ENCODE measurements around the gene ALX4. TPM values are rescaled to one million over a fixed set of nuclear protein-coding genes. Genes with fewer than 3 reads are reported as not detected.

Gene ALX4
- total RNA-seq, 1 donor from 2014 or later = not detected

GRCh38 chr11:44319170-44319551, 9.2 kb upstream of the ALX4 start:
- Mint-ChIP-seq H3K4me3 (no peak overlapping the region), H3K27ac (no peak overlapping the region), H3K27me3 (ENCODE audit: insufficient read depth) (peaks cover 87% of the 10 kb centered on the region), H3K36me3 (ENCODE audit: low read depth) (no peaks in the 10 kb centered on the region), H3K9me3 (no peaks in the 10 kb centered on the region), H3K4me1 (ENCODE audit: low read depth) (no peaks in the 10 kb centered on the region)
- intact Hi-C loops (cut with micrococcal nuclease) = no loop called here
- no peak for DNase-seq (ENCODE audit: low spot score)

GRCh38 chr11:44318369-44318768, 8.4 kb upstream of the ALX4 start:
- DNase-seq (ENCODE audit: low spot score) = no peak
- Mint-ChIP-seq H3K27ac (no peak overlapping the region), H3K4me3 (no peak overlapping the region), H3K36me3 (ENCODE audit: low read depth) (peaks cover 3% of the 10 kb centered on the region), H3K9me3 (no peaks in the 10 kb centered on the region), H3K27me3 (ENCODE audit: insufficient read depth) (peaks cover 88% of the 10 kb centered on the region), H3K4me1 (ENCODE audit: low read depth) (no peaks in the 10 kb centered on the region)
- intact Hi-C loops (cut with micrococcal nuclease) = loop anchor here (1.0 kb wide), 1 partner anchor 14 kb away; no protein-coding TSS in a partner anchor

- H3K4me3 Mint-ChIP-seq = no peak overlapping the region
- H3K27ac Mint-ChIP-seq = no peak overlapping the region
- no peak for DNase-seq (ENCODE audit: low spot score)
Observed at GRCh38 chr11:44316659-44317240, 6.8 kb upstream of the ALX4 start.

GRCh38 chr11:44315947-44316658, 6.2 kb upstream of the ALX4 start:
- no peak overlapping the region for H3K27ac Mint-ChIP-seq
- peaks cover 5% of the 10 kb centered on the region for H3K4me1 Mint-ChIP-seq (ENCODE audit: low read depth)
- H3K4me3 Mint-ChIP-seq = peak overlapping the region; percentile 34
- H3K9me3 Mint-ChIP-seq = no peaks in the 10 kb centered on the region
- intact Hi-C loops (cut with micrococcal nuclease) = no loop called here
- peaks cover 3% of the 10 kb centered on the region for H3K36me3 Mint-ChIP-seq (ENCODE audit: low read depth)
- no peak for DNase-seq (ENCODE audit: low spot score)
- peaks cover 88% of the 10 kb centered on the region for H3K27me3 Mint-ChIP-seq (ENCODE audit: insufficient read depth)

More at GRCh38 chr11:44316659-44317240, 6.8 kb upstream of the ALX4 start:
- H3K27me3 Mint-ChIP-seq (ENCODE audit: insufficient read depth) = peaks cover 88% of the 10 kb centered on the region
- H3K36me3 Mint-ChIP-seq (ENCODE audit: low read depth) = peaks cover 3% of the 10 kb centered on the region
- intact Hi-C loops (cut with micrococcal nuclease) = no loop called here
- peaks cover 5% of the 10 kb centered on the region for H3K4me1 Mint-ChIP-seq (ENCODE audit: low read depth)
- no peaks in the 10 kb centered on the region for H3K9me3 Mint-ChIP-seq

GRCh38 chr11:44314733-44315132, 4.8 kb upstream of the ALX4 start:
- no peak for DNase-seq (ENCODE audit: low spot score)
- intact Hi-C loops (cut with micrococcal nuclease) = no loop called here
- no peaks in the 10 kb centered on the region for H3K9me3 Mint-ChIP-seq
- no peak overlapping the region for H3K27ac Mint-ChIP-seq
- H3K4me3 Mint-ChIP-seq = no peak overlapping the region
- H3K4me1 Mint-ChIP-seq (ENCODE audit: low read depth) = peaks cover 10% of the 10 kb centered on the region
- H3K27me3 Mint-ChIP-seq (ENCODE audit: insufficient read depth) = peaks cover 90% of the 10 kb centered on the region
- H3K36me3 Mint-ChIP-seq (ENCODE audit: low read depth) = peaks cover 5% of the 10 kb centered on the region

- no peak overlapping the region for H3K4me3 Mint-ChIP-seq
- H3K36me3 Mint-ChIP-seq (ENCODE audit: low read depth) = peaks cover 5% of the 10 kb centered on the region
- H3K4me1 Mint-ChIP-seq (ENCODE audit: low read depth) = peaks cover 10% of the 10 kb centered on the region
- no peaks in the 10 kb centered on the region for H3K9me3 Mint-ChIP-seq
- H3K27me3 Mint-ChIP-seq (ENCODE audit: insufficient read depth) = peaks cover 87% of the 10 kb centered on the region
- no peak overlapping the region for H3K27ac Mint-ChIP-seq
- intact Hi-C loops (cut with micrococcal nuclease) = loop anchor here (2.0 kb wide), 1 partner anchor 735 kb away; no protein-coding TSS in a partner anchor
- DNase-seq (ENCODE audit: low spot score) = no peak
Observed at GRCh38 chr11:44313761-44314489, 4.0 kb upstream of the ALX4 start.

- no peak for DNase-seq (ENCODE audit: low spot score)
- intact Hi-C loops (cut with micrococcal nuclease) = loop anchor here (2.0 kb wide), 1 partner anchor 734 kb away; no protein-coding TSS in a partner anchor
- H3K27me3 Mint-ChIP-seq (ENCODE audit: insufficient read depth) = peaks cover 86% of the 10 kb centered on the region
- H3K27ac Mint-ChIP-seq = no peak overlapping the region
- no peak overlapping the region for H3K4me3 Mint-ChIP-seq
- peaks cover 5% of the 10 kb centered on the region for H3K36me3 Mint-ChIP-seq (ENCODE audit: low read depth)
- no peaks in the 10 kb centered on the region for H3K9me3 Mint-ChIP-seq
- peaks cover 10% of the 10 kb centered on the region for H3K4me1 Mint-ChIP-seq (ENCODE audit: low read depth)
Observed at GRCh38 chr11:44312876-44313275, 2.9 kb upstream of the ALX4 start.

- no peak for DNase-seq (ENCODE audit: low spot score)
- Mint-ChIP-seq H3K4me3 (no peak overlapping the region), H3K27ac (peak overlapping the region; percentile 20), H3K36me3 (ENCODE audit: low read depth) (peaks cover 5% of the 10 kb centered on the region), H3K9me3 (no peaks in the 10 kb centered on the region), H3K27me3 (ENCODE audit: insufficient read depth) (peaks cover 87% of the 10 kb centered on the region), H3K4me1 (ENCODE audit: low read depth) (peaks cover 12% of the 10 kb centered on the region)
- intact Hi-C loops (cut with micrococcal nuclease) = loop anchor here (2.0 kb wide), 2 partner anchors 201 to 733 kb away; no protein-coding TSS in a partner anchor
Observed at GRCh38 chr11:44311339-44312261, 1.7 kb upstream of the ALX4 start.

GRCh38 chr11:44310463-44311272, 729 bp upstream of the ALX4 start:
- Mint-ChIP-seq H3K27ac (peak overlapping the region; percentile 74), H3K36me3 (ENCODE audit: low read depth) (peaks cover 5% of the 10 kb centered on the region), H3K27me3 (ENCODE audit: insufficient read depth) (peaks cover 93% of the 10 kb centered on the region), H3K9me3 (no peaks in the 10 kb centered on the region), H3K4me1 (ENCODE audit: low read depth) (peaks cover 19% of the 10 kb centered on the region), H3K4me3 (peak overlapping the region; percentile 13)
- intact Hi-C loops (cut with micrococcal nuclease) = loop anchor here (2.0 kb wide), 1 partner anchor 200 kb away; no protein-coding TSS in a partner anchor
- no peak for DNase-seq (ENCODE audit: low spot score)

- peaks cover 24% of the 10 kb centered on the region for H3K4me1 Mint-ChIP-seq (ENCODE audit: low read depth)
- H3K27ac Mint-ChIP-seq = no peak overlapping the region
- no peak overlapping the region for H3K4me3 Mint-ChIP-seq
- intact Hi-C loops (cut with micrococcal nuclease) = loop anchor here (2.0 kb wide), 1 partner anchor 199 kb away; no protein-coding TSS in a partner anchor
- H3K36me3 Mint-ChIP-seq (ENCODE audit: low read depth) = peaks cover 5% of the 10 kb centered on the region
- no peak for DNase-seq (ENCODE audit: low spot score)
- no peaks in the 10 kb centered on the region for H3K9me3 Mint-ChIP-seq
- H3K27me3 Mint-ChIP-seq (ENCODE audit: insufficient read depth) = peaks cover 93% of the 10 kb centered on the region
Observed at GRCh38 chr11:44310206-44310462, 195 bp upstream of the ALX4 start.

GRCh38 chr11:44308923-44309477, 939 bp downstream of the ALX4 start:
- DNase-seq (ENCODE audit: low spot score) = no peak
- intact Hi-C loops (cut with micrococcal nuclease) = no loop called here
- Mint-ChIP-seq H3K27me3 (ENCODE audit: insufficient read depth) (peaks cover 92% of the 10 kb centered on the region), H3K4me1 (ENCODE audit: low read depth) (peaks cover 29% of the 10 kb centered on the region), H3K9me3 (no peaks in the 10 kb centered on the region), H3K36me3 (ENCODE audit: low read depth) (peaks cover 5% of the 10 kb centered on the region), H3K27ac (no peak overlapping the region), H3K4me3 (no peak overlapping the region)

All from activated T-helper 1 cell treated with anti-CD3 and anti-CD28 coated beads, Interleukin-12 subunit alpha, Interleukin-12 subunit beta, Interleukin-2, Interleukin-4 antibody, amounts not matched to agents 30 ng/mL and 10 ng/mL and 1 ng/mL, durations not matched to agents 14 hours and 24 hours and 36 hours (primary cell).